Heart left ventricle (tissue), 13 donors: ENCODE data around the gene OTOA.

Experiments
- POLR2A ChIP-seq, 2 donors: fragments of 450-650 bp; IDR thresholded peaks; one replicate each; pipeline ENCODE4 v1.6.1; 2017; ENCODE audit warnings: antibody characterized with exemption in 2 of 2, mild to moderate bottlenecking in 2 of 2, moderate library complexity in 2 of 2
- TF ChIP-seq, protein P1 (sequence below), 12 donors: fragments of 200-600 bp; sonication (generic) in 4 of 12; IDR thresholded peaks; one replicate each; pipeline versions ENCODE4 v1.5.0 to v1.8.0; 2018 to 2022; ENCODE audit warnings: antibody characterized with exemption in 12 of 12, mild to moderate bottlenecking in 5 of 12
- donor health status: ischemic (EF 13 %, LVEDD 7.1; RV severe dilation, severe dysfunction).
- donor health status: DM: no; HTN: yes; CAD: no.
- donor health status: DM: no; HTN: no; CAD: no.
- donor health status: ischemic (EF 25% LVEDD 6.9; RV normal size, moderate dysfunction).
- donor health status: ischemic (EF 25% LVEDD 5.7; RV mildly dilated, moderate dysfunction).
- donor health status: ischemic (EF 35%, LVEDD 5.7; RV mildly dilated, moderate dysfunction).
- donor health status: nonischemic (EF 11% LVEDD 7.7; RV severe dilation, severe dysfunction).
- donor health status: DM: yes; HTN: yes; CAD: no.
- donor health status: PGD.
- donor health status: ischemic (EF 29% LVEDD 5.4; RV normal size, mild dysfunction).
- donor health status: nonischemic (EF 23%, LVEDD 6.1; RV moderate dilation, normal function).

DNA sequence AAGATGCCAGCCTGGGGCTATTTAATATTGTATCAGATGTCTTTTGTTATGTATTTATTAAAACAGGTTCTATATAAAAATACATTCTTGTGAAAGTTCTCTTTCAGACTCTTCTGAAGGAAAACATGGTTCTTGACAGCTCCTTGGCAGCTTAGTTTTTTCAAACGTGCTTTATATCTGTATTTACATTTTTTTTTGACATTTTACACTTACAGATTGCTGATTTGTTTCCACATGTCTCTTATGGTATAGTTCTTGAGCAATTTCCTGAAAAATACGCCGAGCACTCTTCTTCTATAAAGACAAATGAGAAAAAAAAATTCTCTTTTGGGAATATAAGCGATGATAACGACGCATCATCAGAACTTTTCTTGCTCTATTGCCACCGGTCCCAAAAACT is 20.9 kb upstream of the OTOA start:
- TF ChIP-seq, protein P1, sequence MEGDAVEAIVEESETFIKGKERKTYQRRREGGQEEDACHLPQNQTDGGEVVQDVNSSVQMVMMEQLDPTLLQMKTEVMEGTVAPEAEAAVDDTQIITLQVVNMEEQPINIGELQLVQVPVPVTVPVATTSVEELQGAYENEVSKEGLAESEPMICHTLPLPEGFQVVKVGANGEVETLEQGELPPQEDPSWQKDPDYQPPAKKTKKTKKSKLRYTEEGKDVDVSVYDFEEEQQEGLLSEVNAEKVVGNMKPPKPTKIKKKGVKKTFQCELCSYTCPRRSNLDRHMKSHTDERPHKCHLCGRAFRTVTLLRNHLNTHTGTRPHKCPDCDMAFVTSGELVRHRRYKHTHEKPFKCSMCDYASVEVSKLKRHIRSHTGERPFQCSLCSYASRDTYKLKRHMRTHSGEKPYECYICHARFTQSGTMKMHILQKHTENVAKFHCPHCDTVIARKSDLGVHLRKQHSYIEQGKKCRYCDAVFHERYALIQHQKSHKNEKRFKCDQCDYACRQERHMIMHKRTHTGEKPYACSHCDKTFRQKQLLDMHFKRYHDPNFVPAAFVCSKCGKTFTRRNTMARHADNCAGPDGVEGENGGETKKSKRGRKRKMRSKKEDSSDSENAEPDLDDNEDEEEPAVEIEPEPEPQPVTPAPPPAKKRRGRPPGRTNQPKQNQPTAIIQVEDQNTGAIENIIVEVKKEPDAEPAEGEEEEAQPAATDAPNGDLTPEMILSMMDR (IDR thresholded peaks at IDR 0.05), result no peak
- no peak for TF ChIP-seq POLR2A (IDR thresholded peaks at IDR 0.05)
